Measurements from ENCODE around the gene PPIL1.

- no peak for TF ChIP-seq CTCF (IDR thresholded peaks at IDR 0.05)
- TF ChIP-seq POLR2AphosphoS5 (IDR thresholded peaks at IDR 0.05): no peak
- no peak for TF ChIP-seq POLR2A (IDR thresholded peaks at IDR 0.05)
Observed at GRCh38 chr6:36850021-36850420, 24.6 kb downstream of the PPIL1 start.
